CD4-positive, alpha-beta T cell treated with Interleukin-6 at 100 ng/mL for 8 hours (primary cell): ENCODE measurements around the gene LGI4.
"Not testable (repeated sequence)": the region's sequence is repeated elsewhere in the genome, so short reads cannot be mapped to it uniquely, and the experiment has no call there.

Source experiments
- DNase-seq: peaks from one replicate; pipeline ENCODE4 v3.0.0-alpha.2; 2020; ENCODE audit warnings: mixed read lengths, low spot score

Gene LGI4

DNA sequence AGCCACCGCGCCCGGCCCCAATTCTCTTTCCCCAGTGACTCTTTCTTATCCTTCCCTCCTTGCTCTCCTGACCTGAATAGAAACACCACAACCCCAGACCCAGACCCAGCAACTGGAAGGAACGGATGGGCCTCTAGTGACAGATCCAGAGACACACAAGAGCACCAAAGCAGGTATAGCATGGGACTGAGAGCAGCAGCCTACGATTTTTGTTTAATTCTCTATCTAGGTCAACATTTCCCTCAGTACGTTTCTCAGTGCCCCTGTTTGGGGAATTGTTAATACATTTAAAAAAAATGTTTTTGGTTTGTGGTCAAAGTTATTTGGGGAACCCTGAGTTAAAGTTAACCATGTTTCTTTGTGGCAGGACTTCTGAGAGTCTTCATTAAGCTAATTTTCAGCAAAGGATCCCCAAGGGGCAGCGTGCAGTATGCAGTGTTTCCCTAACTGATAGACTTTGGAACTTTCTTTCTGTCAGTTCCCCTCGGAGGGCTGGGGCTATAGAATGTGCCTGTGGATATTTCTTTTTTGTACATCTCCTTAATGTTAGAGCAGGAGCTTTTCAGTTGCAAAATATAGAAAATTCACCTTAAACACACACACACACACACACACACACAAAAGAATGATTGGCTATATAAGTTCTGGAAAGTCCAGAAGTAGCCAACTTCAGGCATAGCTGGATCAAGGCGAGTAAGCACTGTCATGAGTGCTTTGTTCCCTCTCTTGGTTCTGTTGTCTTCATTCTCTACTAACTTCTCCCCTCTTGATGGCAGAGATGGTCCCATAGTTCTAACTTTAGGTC lies 26.0 kb upstream of the LGI4 start:
- no peak for DNase-seq

- DNase-seq = no peak
Measured at GRCh38 chr19:35159606-35160005, 24.7 kb upstream of the LGI4 start.

GRCh38 chr19:35157431-35157830 lies 22.6 kb upstream of the LGI4 start:
- DNase-seq = no peak

DNA sequence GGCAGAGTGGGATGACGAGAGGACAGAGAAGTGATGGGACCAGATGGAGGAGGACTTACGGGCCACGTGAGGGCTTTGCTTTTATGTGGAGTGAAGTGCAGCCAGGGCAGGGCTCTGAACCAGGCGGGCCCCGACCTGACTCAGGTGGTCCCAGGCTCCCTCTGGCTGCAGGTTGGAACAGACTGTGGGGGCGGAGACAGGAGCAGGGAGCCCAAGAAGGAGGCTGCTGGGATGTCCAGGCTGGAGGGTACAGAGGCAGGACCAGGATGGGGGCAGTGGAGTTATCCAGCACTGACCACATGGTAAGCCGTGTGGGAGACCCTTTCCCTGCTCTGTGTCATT lies 21.8 kb upstream of the LGI4 start:
- DNase-seq = no peak

GRCh38 chr19:35155981-35156672 lies 21.3 kb upstream of the LGI4 start:
- no peak for DNase-seq

DNA sequence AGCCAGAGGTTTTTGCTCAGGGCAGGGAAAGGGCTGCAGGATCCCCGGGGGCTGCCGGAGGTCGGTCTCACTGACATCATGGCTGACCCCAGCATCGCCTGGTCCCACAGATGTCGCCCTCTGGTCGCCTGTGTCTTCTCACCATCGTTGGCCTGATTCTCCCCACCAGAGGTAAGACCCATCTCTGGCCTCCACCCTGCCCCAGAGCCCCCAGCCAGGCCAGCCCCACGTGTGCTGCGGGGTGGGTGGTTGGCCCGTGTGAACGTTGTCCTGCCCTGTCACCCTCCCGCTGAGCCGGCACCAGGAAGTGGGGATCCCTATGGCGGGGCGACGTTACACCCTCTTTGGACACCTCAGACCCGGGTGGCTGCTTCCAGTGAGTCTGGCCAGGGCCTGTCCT lies 20.6 kb upstream of the LGI4 start:
- DNase-seq = no peak

DNA sequence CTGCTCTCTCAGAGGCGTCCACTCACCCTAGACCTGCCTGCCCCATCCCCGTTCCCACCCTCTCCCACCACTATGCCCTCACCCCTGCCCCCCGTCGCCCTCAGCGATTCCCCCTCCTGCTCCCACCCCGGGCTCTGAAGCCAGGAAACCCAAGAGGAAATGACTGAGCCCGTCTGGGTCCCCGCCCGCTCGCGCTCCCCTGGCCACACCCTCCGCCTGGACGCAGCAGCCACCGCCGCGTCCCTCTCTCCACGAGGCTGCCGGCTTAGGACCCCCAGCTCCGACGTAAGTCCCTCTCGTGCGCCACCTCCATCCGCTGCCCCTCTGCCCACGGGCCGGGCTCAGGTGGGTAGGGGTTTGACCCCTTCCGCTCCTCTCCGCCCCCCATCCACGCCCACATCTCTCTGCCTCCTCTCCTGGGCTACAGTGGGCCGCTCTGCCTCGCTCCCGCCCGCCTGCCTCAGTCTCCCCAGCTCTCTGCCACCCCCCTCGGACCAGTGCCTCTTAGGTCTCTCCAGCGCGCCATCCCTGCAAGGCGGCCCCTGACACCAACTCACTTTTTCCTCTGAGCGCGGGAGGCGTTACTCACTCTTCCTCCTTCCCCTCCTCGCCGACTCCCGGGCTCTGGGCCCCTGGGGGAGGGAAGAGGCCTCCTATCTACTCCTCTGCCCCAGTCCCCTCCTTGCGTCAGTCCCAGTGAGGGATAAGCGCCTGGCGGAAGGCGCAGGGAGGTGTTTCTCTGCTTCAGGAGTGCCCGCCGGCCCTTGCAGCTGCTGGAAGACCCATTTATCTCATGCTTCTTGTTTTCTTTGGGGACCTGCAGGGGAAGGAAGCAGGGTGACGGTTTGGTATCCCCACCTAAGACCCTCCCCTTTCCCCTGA lies 19.9 kb upstream of the LGI4 start, which contains the start of gene FXYD5:
FXYD5 (plus strand) TSS at position 211 of the 882 bp plus-strand sequence. CDS start 816 bp downstream, outside the sequence.
- DNase-seq = peak; percentile 61

- DNase-seq = peak; percentile 73
Measured at GRCh38 chr19:35153701-35154524, 19.1 kb upstream of the LGI4 start.

GRCh38 chr19:35153129-35153522 lies 18.3 kb upstream of the LGI4 start:
- not testable (repeated sequence) for DNase-seq

- DNase-seq = no peak
Measured at GRCh38 chr19:35151273-35152065, 16.6 kb upstream of the LGI4 start.

DNA sequence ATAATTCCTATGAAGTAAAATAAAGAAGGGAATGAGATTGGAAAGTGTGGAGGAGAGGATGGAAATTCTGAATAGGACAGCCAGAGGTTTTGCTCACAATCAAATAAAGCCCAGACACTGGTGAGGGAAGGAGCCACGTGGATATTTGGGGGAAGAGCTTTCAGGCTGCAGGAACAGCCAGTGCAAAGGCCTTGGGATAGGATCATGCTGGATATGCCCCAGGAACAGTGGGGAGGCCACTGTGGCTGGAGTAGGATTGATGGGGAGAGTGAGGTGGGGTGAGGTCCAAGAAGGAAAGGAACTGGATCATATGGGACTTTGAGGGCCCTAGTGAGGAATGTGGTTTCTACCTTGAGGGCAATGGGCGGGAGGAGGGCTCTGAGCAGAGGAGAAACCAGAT lies 15.6 kb upstream of the LGI4 start:
- DNase-seq = no peak

GRCh38 chr19:35149463-35149862 lies 14.6 kb upstream of the LGI4 start:
- DNase-seq = no peak

DNA sequence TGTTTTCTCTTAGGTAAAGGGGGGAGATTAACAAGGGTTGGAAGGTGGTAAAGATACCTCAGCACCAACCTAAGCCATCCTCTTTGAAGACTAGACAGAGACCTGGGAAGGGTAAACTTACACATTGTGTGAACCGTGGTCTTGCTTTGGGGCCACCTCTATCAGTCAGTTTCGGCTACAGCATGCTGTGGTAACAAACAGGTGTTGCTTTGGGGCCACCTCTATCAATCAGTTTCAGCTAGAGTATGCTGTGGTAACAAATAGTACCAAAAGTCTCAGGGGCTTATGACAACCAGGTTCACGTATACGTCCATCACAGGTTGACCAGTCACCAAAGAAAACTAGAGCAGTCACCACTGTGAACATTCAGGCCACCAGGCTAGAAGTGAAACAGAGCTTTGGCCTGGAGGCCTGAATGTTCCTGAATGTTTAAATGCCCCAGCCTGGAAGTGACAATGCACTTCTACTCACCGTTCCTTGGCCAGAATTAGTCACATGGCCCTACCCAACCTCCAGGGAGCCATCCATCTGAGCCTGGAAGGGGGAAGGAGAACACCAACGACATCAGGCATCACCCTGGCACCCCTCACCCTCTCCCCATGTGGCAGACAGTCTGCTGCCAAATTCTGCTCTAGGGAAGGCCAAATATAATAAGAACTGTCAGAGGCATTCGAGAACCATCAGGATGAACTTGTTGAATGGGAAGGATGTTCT lies 12.0 kb upstream of the LGI4 start:
- DNase-seq = no peak

DNA sequence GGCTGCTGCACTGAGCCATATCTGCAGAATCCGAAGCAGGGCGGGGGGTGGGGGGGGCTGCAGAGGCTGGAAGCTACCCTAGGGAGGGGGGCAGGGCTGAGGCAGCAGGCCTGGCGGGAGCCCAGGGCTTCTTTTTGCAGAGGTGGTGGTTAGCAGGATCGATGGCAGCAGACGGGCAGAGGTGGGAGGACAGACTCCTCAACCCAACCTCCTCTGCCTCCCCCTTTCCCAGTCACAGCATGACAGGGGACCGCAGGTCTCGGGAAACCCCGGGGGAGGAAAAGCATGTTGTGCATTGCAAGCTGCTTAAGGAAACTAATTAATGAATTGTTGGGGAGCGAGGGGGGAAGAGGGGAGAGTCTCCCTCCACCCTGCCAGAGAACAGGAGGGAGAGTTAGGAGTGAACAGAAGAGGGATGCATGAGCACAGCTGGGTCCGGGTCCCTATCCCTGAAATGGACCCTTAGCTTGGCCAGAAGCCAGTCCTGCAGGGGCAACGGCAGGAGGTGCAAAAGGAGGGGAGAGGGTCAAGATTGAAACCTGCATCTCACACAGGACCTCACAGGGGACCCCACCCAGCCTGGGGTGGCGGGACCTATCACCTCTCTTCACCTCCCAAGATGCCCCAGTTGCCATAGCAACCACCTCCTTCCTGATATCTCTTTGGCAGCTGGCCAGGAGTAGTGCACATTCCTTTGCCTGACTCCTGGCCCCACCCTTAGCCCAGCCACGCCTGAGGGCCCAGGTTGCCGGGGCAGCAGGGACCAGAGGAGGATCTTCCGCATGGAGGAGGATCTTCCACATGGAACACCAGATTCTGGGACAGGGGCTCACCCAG lies 10.0 kb upstream of the LGI4 start:
- peak; percentile 55 for DNase-seq

GRCh38 chr19:35144259-35144599 lies 9.4 kb upstream of the LGI4 start:
- no peak for DNase-seq

- DNase-seq = no peak
Measured at GRCh38 chr19:35143818-35144217, 9.0 kb upstream of the LGI4 start.

- no peak for DNase-seq
Measured at GRCh38 chr19:35143231-35143715, 8.4 kb upstream of the LGI4 start, which contains the start of gene FXYD7. FXYD7 (plus strand) TSS chr19:35143255; CDS start chr19:35143334, 79 bp downstream.

DNA sequence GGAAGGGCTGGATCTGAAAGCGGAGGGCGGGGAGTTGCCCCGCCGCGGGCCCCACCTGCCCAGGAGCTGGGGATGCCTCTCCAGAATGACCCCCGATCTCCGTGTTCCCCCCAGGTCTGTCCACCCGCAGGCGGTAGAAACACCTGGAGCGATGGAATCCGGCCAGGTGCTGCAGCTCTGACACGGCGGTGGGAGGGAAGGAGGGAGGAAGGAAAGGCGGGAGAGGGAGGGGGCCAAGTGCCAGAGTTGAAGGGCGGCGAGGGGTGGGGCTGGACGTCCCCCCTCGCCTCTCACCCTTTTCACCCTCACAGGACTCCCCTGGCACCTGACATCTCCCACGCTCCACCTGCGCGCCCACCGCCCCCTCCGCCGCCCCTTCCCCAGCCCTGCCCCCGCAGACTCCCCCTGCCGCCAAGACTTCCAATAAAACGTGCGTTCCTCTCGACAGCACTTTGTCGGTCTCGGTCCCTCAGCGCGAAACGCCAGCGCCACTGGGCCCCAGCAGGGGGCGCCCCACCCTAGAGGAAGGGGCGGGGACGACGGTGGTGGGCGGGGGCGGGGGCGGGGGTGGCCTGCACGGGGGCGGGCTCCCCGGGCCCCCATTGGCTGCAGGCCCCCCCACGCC lies 7.9 kb upstream of the LGI4 start:
- DNase-seq = peak; percentile 67
